ENCODE data around the gene ZFYVE1. TPM values are rescaled to one million over a fixed set of nuclear protein-coding genes. Genes with fewer than 3 reads are reported as not detected.

Gene ZFYVE1
- total and polyA plus RNA-seq, 10 of the 15 experiments (the other 5 are each of a cell fraction or from before 2014, with no cell fraction given), result 1.2 to 13.3 (median 6.4) TPM

DNA sequence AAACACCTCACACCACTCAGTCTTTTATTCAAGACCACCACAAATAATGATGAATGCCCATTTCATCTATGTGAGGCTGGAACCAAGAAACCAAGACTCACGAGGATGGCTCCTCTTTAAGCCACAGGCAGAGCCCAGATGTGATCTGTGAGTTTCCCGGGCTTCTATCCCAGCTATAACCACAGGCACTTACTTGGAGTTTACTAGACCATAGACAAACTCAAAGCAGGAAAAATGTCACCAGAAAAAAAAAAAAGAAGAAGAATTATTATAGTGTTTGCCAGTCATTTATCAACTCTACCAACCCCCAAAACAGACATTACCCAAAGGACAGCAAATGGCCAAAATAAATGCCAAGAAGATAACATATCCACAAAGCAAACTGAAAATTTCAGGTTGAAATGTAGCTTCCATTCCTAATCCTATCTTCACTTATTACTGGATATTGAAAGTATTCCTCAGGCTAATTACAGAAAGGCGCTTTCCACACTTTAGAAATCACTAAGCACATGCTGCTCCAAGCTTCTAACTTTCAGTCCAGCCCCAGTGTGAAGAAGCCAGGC is 44.7 kb downstream of the ZFYVE1 start:
- ATAC-seq (no peak), DNase-seq (ENCODE audit: low read depth, low spot score) (no peak), FAIRE-seq (no peak)
- ChIA-PET POLR2A (interaction anchor here (1.0 kb wide), 1 partner anchor 11 kb away, joined by 3 read pairs; no protein-coding TSS in a partner anchor), RAD21 (ENCODE audit: unreplicated experiment) (no interaction called here), CTCF (interaction anchor here (0.6 to 0.8 kb wide), 2 partner anchors 78 to 1747 kb away, joined by 3 read pairs; no protein-coding TSS in a partner anchor), SMC1A (ENCODE audit: uncharacterized antibody, unreplicated experiment) (interaction anchor here (0.6 to 0.7 kb wide), 3 partner anchors 75 to 716 kb away, joined by 3 read pairs; no protein-coding TSS in a partner anchor)
- intact Hi-C loops (cut with micrococcal nuclease; ENCODE audit: unreplicated experiment), result no loop called here
- Histone ChIP-seq H2AFZ (ENCODE audit: control insufficient read depth, low read depth, low read length) (no peak overlapping the region), H3K36me3 (ENCODE audit: control insufficient read depth in 2 of 2, insufficient read depth in 2 of 2, low read length in 1 of 2) (peaks cover 2 to 5% of the 10 kb centered on the region in 2 experiments; a peak in 3 of 4 replicates), H4K20me1 (ENCODE audit: control insufficient read depth, insufficient read depth) (no peaks in the 10 kb centered on the region), H3K27ac (ENCODE audit: control insufficient read depth, insufficient read depth) (no peak overlapping the region), H3K79me2 (ENCODE audit: control insufficient read depth, insufficient read depth, low read length) (no peaks in the 10 kb centered on the region), H3K4me3 (no peak overlapping the region), H3K4me2 (ENCODE audit: control insufficient read depth, insufficient read depth) (no peak overlapping the region), H3K9me3 (replicated peaks; ENCODE audit: control insufficient read depth, insufficient read depth, low read length) (no peaks in the 10 kb centered on the region), H3K27me3 (replicated peaks in 1 of 2; ENCODE audit: control insufficient read depth in 2 of 2, insufficient read depth in 2 of 2, low read length in 1 of 2) (no peaks in the 10 kb centered on the region), H3K9ac (ENCODE audit: control insufficient read depth, insufficient read depth, low read length) (no peak overlapping the region), H3K4me1 (ENCODE audit: control insufficient read depth, insufficient read depth, low read length) (no peaks in the 10 kb centered on the region)
- BruUV-seq (replicated peaks), result no TSS peak
- in situ Hi-C loops (cut with MboI), result no loop called here
- no peak for TF ChIP-seq IRF4 (IDR thresholded peaks at IDR 0.05; ENCODE audit: low read depth, low read length)
- no peak for TF ChIP-seq CREM (IDR thresholded peaks at IDR 0.05; ENCODE audit: low read depth)
- TF ChIP-seq, protein P1, sequence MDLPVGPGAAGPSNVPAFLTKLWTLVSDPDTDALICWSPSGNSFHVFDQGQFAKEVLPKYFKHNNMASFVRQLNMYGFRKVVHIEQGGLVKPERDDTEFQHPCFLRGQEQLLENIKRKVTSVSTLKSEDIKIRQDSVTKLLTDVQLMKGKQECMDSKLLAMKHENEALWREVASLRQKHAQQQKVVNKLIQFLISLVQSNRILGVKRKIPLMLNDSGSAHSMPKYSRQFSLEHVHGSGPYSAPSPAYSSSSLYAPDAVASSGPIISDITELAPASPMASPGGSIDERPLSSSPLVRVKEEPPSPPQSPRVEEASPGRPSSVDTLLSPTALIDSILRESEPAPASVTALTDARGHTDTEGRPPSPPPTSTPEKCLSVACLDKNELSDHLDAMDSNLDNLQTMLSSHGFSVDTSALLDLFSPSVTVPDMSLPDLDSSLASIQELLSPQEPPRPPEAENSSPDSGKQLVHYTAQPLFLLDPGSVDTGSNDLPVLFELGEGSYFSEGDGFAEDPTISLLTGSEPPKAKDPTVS (IDR thresholded peaks at IDR 0.05; ENCODE audit: low read depth, low read length), result no peak
- TF ChIP-seq RAD21 (IDR thresholded peaks at IDR 0.05; ENCODE audit: insufficient read depth, low read depth, low read length), result no peak
- no peak for TF ChIP-seq RELA (IDR thresholded peaks at IDR 0.05; ENCODE audit: borderline replicate concordance, partially characterized antibody)
- no peak for TF ChIP-seq FOXK2 (IDR thresholded peaks at IDR 0.05)
- TF ChIP-seq, protein P2, sequence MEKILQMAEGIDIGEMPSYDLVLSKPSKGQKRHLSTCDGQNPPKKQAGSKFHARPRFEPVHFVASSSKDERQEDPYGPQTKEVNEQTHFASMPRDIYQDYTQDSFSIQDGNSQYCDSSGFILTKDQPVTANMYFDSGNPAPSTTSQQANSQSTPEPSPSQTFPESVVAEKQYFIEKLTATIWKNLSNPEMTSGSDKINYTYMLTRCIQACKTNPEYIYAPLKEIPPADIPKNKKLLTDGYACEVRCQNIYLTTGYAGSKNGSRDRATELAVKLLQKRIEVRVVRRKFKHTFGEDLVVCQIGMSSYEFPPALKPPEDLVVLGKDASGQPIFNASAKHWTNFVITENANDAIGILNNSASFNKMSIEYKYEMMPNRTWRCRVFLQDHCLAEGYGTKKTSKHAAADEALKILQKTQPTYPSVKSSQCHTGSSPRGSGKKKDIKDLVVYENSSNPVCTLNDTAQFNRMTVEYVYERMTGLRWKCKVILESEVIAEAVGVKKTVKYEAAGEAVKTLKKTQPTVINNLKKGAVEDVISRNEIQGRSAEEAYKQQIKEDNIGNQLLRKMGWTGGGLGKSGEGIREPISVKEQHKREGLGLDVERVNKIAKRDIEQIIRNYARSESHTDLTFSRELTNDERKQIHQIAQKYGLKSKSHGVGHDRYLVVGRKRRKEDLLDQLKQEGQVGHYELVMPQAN (conservative IDR thresholded peaks at IDR 0.05), result no peak
- TF ChIP-seq, protein P3, sequence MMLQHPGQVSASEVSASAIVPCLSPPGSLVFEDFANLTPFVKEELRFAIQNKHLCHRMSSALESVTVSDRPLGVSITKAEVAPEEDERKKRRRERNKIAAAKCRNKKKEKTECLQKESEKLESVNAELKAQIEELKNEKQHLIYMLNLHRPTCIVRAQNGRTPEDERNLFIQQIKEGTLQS (IDR thresholded peaks at IDR 0.05; ENCODE audit: borderline replicate concordance, extremely low read depth, low read depth, low read length), result no peak
- no peak for TF ChIP-seq STAT1 (conservative IDR thresholded peaks at IDR 0.05)
- TF ChIP-seq, protein P4, sequence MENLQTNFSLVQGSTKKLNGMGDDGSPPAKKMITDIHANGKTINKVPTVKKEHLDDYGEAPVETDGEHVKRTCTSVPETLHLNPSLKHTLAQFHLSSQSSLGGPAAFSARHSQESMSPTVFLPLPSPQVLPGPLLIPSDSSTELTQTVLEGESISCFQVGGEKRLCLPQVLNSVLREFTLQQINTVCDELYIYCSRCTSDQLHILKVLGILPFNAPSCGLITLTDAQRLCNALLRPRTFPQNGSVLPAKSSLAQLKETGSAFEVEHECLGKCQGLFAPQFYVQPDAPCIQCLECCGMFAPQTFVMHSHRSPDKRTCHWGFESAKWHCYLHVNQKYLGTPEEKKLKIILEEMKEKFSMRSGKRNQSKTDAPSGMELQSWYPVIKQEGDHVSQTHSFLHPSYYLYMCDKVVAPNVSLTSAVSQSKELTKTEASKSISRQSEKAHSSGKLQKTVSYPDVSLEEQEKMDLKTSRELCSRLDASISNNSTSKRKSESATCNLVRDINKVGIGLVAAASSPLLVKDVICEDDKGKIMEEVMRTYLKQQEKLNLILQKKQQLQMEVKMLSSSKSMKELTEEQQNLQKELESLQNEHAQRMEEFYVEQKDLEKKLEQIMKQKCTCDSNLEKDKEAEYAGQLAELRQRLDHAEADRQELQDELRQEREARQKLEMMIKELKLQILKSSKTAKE (IDR thresholded peaks at IDR 0.05; ENCODE audit: low read depth, poor library complexity, severe bottlenecking), result no peak
- no peak for TF ChIP-seq SREBF1 (IDR thresholded peaks at IDR 0.05; ENCODE audit: low read length)
- TF ChIP-seq ATF7 (IDR thresholded peaks at IDR 0.05; ENCODE audit: low read depth), result no peak
- no peak for TF ChIP-seq POU2F2 (IDR thresholded peaks at IDR 0.05; ENCODE audit: borderline replicate concordance, low read depth, low read length)
- no peak for TF ChIP-seq BCL11A (IDR thresholded peaks at IDR 0.05; ENCODE audit: low read depth, low read length)
- TF ChIP-seq NFYA (IDR thresholded peaks at IDR 0.05; ENCODE audit: borderline replicate concordance, low read depth, low read length), result no peak
- 68% methylated on average over 3 of the region's 3 CpGs for WGBS (ENCODE audit: insufficient coverage, insufficient replicate concordance, low lambda C conversion rate, missing lambda C conversion rate)

All from GM12878 (cell line).